ENCODE measurements around the gene TBC1D1.

The TBC1D1 gene

GRCh38 chr4:38102957-38103588 is 212.2 kb downstream of the TBC1D1 start:
- no peak for DNase-seq (ENCODE audit: insufficient read length, low spot score)
- FAIRE-seq = no peak
- TF ChIP-seq POLR2A (IDR thresholded peaks at IDR 0.05; ENCODE audit: low read depth, low read length) = no peak

GRCh38 chr4:38105475-38106220 is 214.8 kb downstream of the TBC1D1 start:
- FAIRE-seq (no peak), DNase-seq (ENCODE audit: insufficient read length, low spot score) (no peak)
- TF ChIP-seq POLR2A (IDR thresholded peaks at IDR 0.05; ENCODE audit: low read depth, low read length) = no peak

DNA sequence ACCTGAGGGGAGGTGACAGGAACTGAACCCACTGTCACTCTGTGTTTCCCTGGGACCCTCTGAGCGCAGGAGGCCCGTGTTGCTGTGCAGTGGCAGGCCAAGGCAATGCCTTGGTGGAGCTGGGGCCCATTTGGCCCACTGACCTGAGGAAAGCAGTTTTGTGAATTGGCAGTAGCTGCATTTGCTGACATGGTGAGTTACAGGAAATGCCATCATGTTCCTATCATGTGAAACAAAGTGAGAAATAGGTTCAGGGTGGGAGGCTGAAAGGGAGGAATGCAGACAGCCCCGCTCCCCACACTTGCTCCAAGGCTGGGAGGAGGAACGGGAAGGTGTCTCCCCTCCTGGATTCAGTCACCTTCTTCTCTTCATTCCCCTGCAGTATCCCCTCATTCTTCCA is 215.4 kb downstream of the TBC1D1 start:
- no peak for DNase-seq (ENCODE audit: insufficient read length, low spot score)
- FAIRE-seq = no peak
- no peak for TF ChIP-seq POLR2A (IDR thresholded peaks at IDR 0.05; ENCODE audit: low read depth, low read length)

GRCh38 chr4:38106886-38107514 is 216.1 kb downstream of the TBC1D1 start:
- TF ChIP-seq POLR2A (IDR thresholded peaks at IDR 0.05; ENCODE audit: low read depth, low read length) = no peak
- FAIRE-seq (no peak), DNase-seq (ENCODE audit: insufficient read length, low spot score) (no peak)

DNA sequence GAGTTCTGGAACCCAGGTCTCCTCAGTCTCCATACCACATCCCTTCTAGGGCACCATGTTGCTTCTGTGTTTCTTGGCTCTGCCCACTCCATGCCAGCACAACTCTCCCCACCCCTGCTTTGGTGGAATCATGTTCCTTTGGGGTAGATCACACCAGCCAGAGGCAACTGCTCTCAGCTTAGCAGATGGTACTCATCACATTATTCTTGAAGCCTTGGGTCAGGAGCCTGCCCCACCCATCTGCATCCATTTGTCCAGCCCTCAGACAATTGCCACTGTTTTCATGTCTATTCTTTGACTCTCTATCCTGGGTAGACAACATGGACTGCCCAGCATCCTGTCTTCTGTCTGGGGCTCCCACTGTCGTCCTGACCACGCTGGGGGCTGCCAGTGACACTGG is 216.9 kb downstream of the TBC1D1 start:
- TF ChIP-seq POLR2A (IDR thresholded peaks at IDR 0.05; ENCODE audit: low read depth, low read length) = no peak
- FAIRE-seq = no peak
- no peak for DNase-seq (ENCODE audit: insufficient read length, low spot score)

GRCh38 chr4:38109370-38109769 is 218.5 kb downstream of the TBC1D1 start:
- DNase-seq (ENCODE audit: insufficient read length, low spot score) = no peak
- no peak for FAIRE-seq
- TF ChIP-seq POLR2A (IDR thresholded peaks at IDR 0.05; ENCODE audit: low read depth, low read length) = no peak

GRCh38 chr4:38109896-38110295 is 219.0 kb downstream of the TBC1D1 start:
- FAIRE-seq = no peak

GRCh38 chr4:38111024-38111423 is 220.1 kb downstream of the TBC1D1 start:
- no peak for TF ChIP-seq POLR2A (IDR thresholded peaks at IDR 0.05; ENCODE audit: low read depth, low read length)
- DNase-seq (ENCODE audit: insufficient read length, low spot score) (no peak), FAIRE-seq (no peak)

More at GRCh38 chr4:38109896-38110295, 219.0 kb downstream of the TBC1D1 start:
- DNase-seq (ENCODE audit: insufficient read length, low spot score) = no peak
- TF ChIP-seq POLR2A (IDR thresholded peaks at IDR 0.05; ENCODE audit: low read depth, low read length) = no peak

GRCh38 chr4:38111717-38112116 is 220.8 kb downstream of the TBC1D1 start:
- no peak for DNase-seq (ENCODE audit: insufficient read length, low spot score)
- TF ChIP-seq POLR2A (IDR thresholded peaks at IDR 0.05; ENCODE audit: low read depth, low read length) = no peak
- no peak for FAIRE-seq

GRCh38 chr4:38113132-38113531 is 222.2 kb downstream of the TBC1D1 start:
- TF ChIP-seq POLR2A (IDR thresholded peaks at IDR 0.05; ENCODE audit: low read depth, low read length) = no peak
- no peak for FAIRE-seq
- DNase-seq (ENCODE audit: insufficient read length, low spot score) = no peak

GRCh38 chr4:38113551-38113950 is 222.7 kb downstream of the TBC1D1 start:
- FAIRE-seq (no peak), DNase-seq (ENCODE audit: insufficient read length, low spot score) (no peak)
- TF ChIP-seq POLR2A (IDR thresholded peaks at IDR 0.05; ENCODE audit: low read depth, low read length) = no peak

GRCh38 chr4:38114386-38115150 is 223.7 kb downstream of the TBC1D1 start:
- no peak for TF ChIP-seq POLR2A (IDR thresholded peaks at IDR 0.05; ENCODE audit: low read depth, low read length)
- FAIRE-seq = no peak
- DNase-seq (ENCODE audit: insufficient read length, low spot score) = no peak

GRCh38 chr4:38115601-38116000 is 224.7 kb downstream of the TBC1D1 start:
- DNase-seq (ENCODE audit: insufficient read length, low spot score) = no peak
- no peak for FAIRE-seq
- no peak for TF ChIP-seq POLR2A (IDR thresholded peaks at IDR 0.05; ENCODE audit: low read depth, low read length)

DNA sequence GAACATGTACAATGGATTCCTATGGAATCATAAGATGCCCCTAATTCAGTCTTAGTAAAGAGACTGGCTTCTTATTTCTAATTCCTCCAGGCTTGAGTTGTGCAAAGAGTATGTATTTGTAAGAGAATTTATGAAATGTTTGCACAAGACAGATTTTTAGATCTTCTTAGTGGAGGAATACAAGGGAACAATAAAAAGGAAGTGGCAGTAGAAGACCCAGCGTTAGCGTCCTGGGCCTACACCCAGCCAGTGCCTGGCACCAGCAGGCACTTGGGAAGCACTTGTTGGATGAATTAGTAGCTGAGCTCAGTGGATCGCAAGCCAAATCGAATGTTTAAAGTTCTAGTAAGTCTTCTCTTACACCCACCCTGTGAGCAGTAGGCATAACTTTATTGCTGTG is 226.7 kb downstream of the TBC1D1 start:
- TF ChIP-seq POLR2A (IDR thresholded peaks at IDR 0.05; ENCODE audit: low read depth, low read length) = no peak
- DNase-seq (ENCODE audit: insufficient read length, low spot score) (no peak), FAIRE-seq (no peak)
